Stimulated activated naive CD8-positive, alpha-beta T cell treated with anti-CD3 and anti-CD28 coated beads, Interleukin-15, Interleukin-2, amounts not matched to agents 100 ng/mL and 50 ng/mL, for 24 hours (primary cell): ENCODE measurements around the gene STX12.
"Not testable (repeated sequence)": the region's sequence is repeated elsewhere in the genome, so short reads cannot be mapped to it uniquely, and the experiment has no call there.

Experiments
- H3K27ac Mint-ChIP-seq: one replicate; pipeline ENCODE4 v1.8.0; 2021; ENCODE audit warnings: mild to moderate bottlenecking, mixed read lengths
- H3K27me3 Mint-ChIP-seq: one replicate; pipeline ENCODE4 v1.8.0; 2021; ENCODE audit warnings: mixed read lengths
- H3K36me3 Mint-ChIP-seq: one replicate; pipeline ENCODE4 v1.8.0; 2021; ENCODE audit warnings: low read depth, mixed read lengths
- H3K4me1 Mint-ChIP-seq: one replicate; pipeline ENCODE4 v1.8.0; 2021; ENCODE audit warnings: low read depth, mixed read lengths
- H3K4me3 Mint-ChIP-seq: one replicate; pipeline ENCODE4 v1.8.0; 2021; ENCODE audit warnings: mild to moderate bottlenecking, mixed read lengths
- H3K9me3 Mint-ChIP-seq: one replicate; pipeline ENCODE4 v1.8.0; 2021; ENCODE audit warnings: mixed read lengths

STX12 gene

DNA sequence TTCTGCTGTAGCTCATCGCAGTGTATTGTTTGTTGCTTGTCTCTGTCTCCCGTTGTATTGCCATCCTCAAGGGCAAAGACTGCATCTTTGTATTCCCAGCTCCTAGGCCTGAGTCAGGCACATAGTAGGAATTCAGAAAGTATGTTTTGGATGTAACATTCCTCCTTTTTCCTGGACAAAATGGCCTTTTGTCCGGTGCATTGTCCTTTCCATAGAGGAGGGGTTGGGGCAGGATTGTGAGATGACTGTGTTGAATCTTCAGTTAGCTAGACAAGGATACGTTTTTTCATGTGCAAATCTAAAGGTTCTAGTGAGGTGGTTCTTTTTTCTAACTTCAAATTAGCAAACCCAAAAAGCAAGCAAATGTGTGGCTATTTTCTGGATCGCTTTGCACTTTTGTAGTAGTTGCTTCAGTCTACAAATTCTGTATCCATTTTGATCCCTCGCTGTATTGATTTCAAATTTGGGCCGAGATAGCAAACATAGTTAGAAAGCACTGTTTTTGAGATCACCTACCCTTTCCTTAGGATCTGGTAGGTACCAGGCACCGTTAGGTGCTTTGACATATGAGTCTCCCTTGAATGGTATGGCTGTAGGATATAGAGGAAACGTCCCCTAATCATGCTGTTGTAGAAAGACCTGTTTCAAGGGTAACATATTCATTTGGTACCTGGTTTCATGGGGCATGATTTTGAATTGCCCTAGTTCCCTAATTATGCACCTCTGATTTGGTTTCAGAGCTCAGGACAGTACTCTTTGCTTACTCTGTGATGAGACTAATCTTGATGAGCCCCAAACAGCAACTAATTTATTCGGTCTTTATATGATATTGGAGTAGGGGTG is 58.8 kb downstream of the STX12 start:
- no peaks in the 10 kb centered on the region for H3K27me3 Mint-ChIP-seq
- peaks cover 44% of the 10 kb centered on the region for H3K36me3 Mint-ChIP-seq
- peak overlapping the region; percentile 95 for H3K4me3 Mint-ChIP-seq
- H3K9me3 Mint-ChIP-seq: no peaks in the 10 kb centered on the region
- peak overlapping the region; percentile 95 for H3K27ac Mint-ChIP-seq
- peaks cover 43% of the 10 kb centered on the region for H3K4me1 Mint-ChIP-seq

DNA sequence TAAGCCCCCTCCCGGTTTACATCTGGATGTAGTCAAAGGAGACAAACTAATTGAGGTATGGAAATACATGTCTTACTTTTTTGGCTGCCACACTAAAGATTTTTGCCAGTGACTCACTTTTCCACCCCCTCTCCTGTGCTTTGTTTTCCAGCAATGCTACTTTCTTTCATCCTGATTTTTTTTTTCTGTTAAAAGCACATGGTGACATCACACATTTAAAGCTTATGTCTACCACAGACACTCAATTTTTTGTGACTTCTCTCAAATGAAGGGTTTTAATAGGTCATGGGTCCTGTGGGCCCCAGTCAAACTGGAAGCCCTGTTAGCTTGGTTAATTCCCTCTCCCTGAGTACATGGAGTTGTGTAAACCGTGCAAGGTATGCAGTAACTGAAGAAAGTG is 59.7 kb downstream of the STX12 start:
- peak overlapping the region; percentile 28 for H3K27ac Mint-ChIP-seq
- H3K27me3 Mint-ChIP-seq: no peaks in the 10 kb centered on the region
- H3K4me3 Mint-ChIP-seq: peak overlapping the region; percentile 95
- peaks cover 43% of the 10 kb centered on the region for H3K4me1 Mint-ChIP-seq
- H3K9me3 Mint-ChIP-seq: no peaks in the 10 kb centered on the region
- peaks cover 47% of the 10 kb centered on the region for H3K36me3 Mint-ChIP-seq

DNA sequence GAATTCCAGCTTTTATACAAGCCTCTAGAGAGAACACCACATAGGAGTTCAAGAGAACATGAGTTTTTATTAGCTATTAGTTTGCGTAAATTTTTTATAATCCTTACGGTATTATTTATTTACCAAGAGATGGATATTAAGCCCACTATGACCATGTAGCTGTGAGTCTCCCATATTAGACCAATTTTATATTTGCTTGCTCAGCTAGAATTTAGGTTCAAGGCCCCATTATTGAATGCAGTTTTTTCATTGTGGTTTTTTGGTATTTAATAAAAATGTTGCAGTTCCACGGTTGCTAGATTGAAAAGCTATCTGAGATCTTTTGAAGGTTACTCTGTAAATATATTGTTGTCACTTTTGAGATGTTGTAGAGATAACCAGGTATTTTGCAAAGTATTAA is 60.5 kb downstream of the STX12 start:
- Mint-ChIP-seq H3K9me3 (no peaks in the 10 kb centered on the region), H3K4me1 (peaks cover 43% of the 10 kb centered on the region), H3K27ac (no peak overlapping the region), H3K27me3 (no peaks in the 10 kb centered on the region), H3K36me3 (peaks cover 47% of the 10 kb centered on the region), H3K4me3 (no peak overlapping the region)

DNA sequence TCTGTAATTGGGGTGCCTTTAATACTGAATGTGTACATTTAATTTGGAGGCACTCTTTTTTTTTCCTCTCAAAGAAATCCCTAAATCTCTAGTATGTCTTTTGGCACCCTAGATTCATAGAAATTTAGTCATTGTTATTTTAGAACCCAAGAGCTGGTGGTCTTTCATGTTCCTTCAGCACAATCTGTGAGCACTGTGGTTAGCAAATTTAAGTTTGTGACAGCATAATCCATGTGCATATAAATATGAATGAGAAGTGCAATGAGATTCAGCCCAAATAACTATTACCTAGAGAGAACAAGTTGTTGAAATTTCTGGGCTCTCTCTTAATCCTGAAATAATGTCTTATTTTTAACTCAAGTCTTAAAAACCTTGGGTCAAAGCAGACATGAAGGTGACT is 62.0 kb downstream of the STX12 start:
- H3K4me3 Mint-ChIP-seq: no peak overlapping the region
- H3K27me3 Mint-ChIP-seq: no peaks in the 10 kb centered on the region
- no peak overlapping the region for H3K27ac Mint-ChIP-seq
- peaks cover 42% of the 10 kb centered on the region for H3K4me1 Mint-ChIP-seq
- no peaks in the 10 kb centered on the region for H3K9me3 Mint-ChIP-seq
- peaks cover 59% of the 10 kb centered on the region for H3K36me3 Mint-ChIP-seq

DNA sequence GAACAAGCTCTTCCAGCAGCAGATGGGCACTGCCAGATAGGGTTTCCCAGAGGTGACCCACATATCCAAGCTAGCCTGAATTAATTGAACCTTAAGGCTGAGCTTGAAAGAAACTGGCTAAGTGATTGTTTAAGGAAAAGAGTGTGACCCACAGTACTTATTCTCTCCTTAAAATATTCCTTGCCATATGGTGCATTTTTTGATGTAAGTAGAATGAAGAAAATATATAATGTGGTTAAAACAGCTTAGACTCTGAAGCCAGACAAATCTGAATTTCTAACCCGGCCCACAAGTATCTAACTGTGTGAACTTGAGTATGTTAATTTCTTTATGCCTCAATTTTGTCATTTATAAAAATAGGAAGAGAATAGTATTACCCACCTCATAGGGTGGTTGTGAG is 62.5 kb downstream of the STX12 start:
- H3K36me3 Mint-ChIP-seq: peaks cover 64% of the 10 kb centered on the region
- H3K27ac Mint-ChIP-seq: no peak overlapping the region
- no peaks in the 10 kb centered on the region for H3K9me3 Mint-ChIP-seq
- no peak overlapping the region for H3K4me3 Mint-ChIP-seq
- H3K4me1 Mint-ChIP-seq: peaks cover 42% of the 10 kb centered on the region
- no peaks in the 10 kb centered on the region for H3K27me3 Mint-ChIP-seq

DNA sequence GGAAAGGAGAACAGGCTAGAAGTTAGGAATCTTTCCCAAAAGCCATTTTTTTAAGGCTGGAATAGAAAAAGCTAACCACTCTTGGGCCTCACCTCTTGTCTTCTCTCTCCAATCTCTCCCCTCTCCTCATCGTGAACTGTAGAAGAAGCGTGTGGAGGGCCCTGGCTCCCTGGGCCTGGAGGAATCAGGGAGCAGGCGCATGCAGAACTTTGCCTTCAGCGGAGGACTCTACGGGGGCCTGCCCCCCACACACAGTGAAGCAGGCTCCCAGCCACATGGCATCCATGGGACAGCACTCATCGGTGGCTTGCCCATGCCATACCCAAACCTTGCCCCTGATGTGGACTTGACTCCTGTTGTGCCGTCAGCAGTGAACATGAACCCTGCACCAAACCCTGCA is 76.9 kb downstream of the STX12 start:
- no peaks in the 10 kb centered on the region for H3K4me1 Mint-ChIP-seq
- peaks cover 62% of the 10 kb centered on the region for H3K36me3 Mint-ChIP-seq
- H3K27me3 Mint-ChIP-seq: no peaks in the 10 kb centered on the region
- H3K27ac Mint-ChIP-seq: no peak overlapping the region
- no peak overlapping the region for H3K4me3 Mint-ChIP-seq
- H3K9me3 Mint-ChIP-seq: no peaks in the 10 kb centered on the region

DNA sequence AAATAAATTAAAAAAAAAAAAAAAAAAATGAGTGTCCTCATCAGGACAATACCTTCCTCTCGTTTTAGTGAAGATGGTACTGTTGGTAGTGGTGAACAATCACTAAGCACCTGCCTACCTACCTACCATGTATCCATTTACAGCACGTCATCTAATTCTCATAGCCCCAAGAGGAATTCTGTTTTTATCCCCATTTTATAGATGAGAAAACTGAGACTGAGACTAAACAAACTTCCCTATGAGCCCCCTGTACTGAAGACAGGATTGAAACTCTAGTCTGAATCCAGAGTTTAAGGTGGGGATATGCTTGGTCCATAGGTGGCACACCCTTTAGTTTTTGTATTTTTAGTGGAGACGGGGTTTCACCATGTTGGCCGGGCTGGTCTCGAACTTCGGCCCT is 82.1 kb downstream of the STX12 start:
- Mint-ChIP-seq H3K27ac (no peak overlapping the region), H3K4me3 (no peak overlapping the region), H3K27me3 (no peaks in the 10 kb centered on the region), H3K36me3 (peaks cover 18% of the 10 kb centered on the region), H3K9me3 (no peaks in the 10 kb centered on the region), H3K4me1 (peaks cover 11% of the 10 kb centered on the region)

DNA sequence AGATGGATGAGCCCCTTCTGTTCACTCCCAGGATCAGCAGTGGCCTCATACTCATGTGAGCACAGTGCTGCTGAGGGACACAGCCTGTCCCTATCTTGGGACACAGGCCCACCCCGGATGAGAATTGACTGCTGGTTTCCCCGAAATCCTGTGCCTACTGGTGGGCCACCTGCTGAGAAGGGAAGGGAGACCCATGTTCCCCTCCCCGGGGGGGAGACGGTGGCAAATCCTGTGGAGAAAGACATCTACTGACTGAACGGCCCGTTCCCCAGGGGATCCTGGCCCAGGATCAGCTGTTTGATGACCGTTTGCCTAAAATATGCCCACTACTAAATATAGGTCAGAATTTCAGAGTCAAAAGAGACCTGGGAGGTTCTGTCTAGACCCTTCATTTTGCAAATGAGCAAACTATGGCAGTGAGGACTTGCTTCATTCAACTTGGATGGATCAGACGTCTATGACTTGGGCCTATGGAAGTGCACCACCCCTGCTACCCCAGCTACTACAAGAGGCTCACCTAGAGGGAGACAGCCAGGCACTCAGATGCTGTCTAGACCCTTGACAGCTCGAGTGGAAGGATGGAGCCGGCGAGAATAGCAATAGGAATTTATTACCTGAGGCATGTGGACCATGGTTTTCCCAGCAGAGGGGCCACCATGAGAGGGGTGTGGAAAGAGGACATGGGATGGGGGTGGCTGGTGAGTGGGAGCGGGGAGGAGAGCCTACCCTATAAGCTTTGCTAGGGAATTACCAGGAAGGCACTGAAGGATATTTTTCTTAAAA is 83.7 kb downstream of the STX12 start:
- no peaks in the 10 kb centered on the region for H3K9me3 Mint-ChIP-seq
- peaks cover 1% of the 10 kb centered on the region for H3K36me3 Mint-ChIP-seq
- H3K4me3 Mint-ChIP-seq: no peak overlapping the region
- no peaks in the 10 kb centered on the region for H3K27me3 Mint-ChIP-seq
- peaks cover 11% of the 10 kb centered on the region for H3K4me1 Mint-ChIP-seq
- H3K27ac Mint-ChIP-seq: no peak overlapping the region

DNA sequence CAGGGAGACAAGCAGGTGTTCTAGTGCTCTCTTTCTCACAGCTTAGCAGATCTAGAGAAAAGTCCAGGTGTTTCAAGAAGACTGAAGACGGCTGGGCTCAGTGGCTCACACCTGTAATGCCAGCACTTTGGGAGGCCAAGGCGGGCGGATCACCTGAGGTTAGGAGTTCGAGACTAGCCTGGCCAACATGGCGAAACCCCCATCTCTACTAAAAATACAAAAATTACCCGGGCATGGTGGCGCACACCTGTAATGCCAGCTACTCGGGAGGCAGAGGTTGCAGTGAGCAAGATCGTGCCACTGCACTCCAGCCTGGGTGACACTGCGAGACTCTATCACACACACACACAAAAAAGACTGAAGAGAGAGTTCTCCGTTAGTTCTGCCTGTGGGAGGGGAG is 84.5 kb downstream of the STX12 start:
- not testable (repeated sequence) for H3K9me3 Mint-ChIP-seq, H3K4me3 Mint-ChIP-seq, H3K27ac Mint-ChIP-seq, H3K36me3 Mint-ChIP-seq, H3K27me3 Mint-ChIP-seq
- H3K4me1 Mint-ChIP-seq: peaks cover 15% of the 10 kb centered on the region

DNA sequence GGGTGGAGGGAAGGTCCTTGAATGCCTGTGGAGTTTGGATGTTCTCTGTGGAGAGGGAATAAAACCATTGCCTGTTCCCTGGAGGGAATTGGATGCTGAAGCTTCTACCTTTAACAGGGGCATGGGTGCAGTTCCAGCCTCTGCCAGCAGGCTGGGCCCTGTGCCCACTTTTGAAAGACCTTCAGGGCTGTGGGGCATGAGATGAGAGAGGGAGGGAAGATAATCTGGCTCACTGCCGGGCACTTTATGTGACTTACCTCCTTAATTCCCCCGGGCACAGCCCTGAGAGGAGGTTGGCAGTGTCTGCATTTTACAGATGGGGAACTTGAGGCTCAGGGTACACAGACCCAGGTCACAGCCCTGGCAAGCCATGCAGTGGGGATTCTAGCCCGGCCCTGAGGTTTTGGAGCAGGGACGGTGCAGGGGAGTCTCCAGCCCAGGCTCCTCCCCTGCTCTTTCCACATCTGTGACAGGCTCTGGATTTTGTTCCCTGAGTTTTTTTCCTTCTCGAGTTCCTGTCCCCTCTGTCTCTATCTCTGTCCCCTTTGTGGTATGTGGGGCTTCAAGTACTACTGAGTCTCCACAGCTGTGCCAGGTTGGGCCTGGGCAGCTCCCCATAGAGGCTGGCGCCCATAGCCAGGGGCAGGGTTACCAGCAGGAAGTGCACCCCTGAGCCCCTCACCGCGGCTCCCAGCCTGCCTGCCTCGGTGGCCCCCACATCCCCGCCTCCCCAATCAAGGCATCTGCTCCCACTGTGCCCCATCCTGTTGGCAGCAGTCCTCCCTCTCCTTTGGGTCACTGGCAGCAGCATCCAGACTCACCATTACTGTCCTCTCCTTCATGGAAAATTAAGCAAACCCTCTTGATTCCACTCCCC is 85.3 kb downstream of the STX12 start:
- H3K36me3 Mint-ChIP-seq: no peaks in the 10 kb centered on the region
- peaks cover 22% of the 10 kb centered on the region for H3K4me1 Mint-ChIP-seq
- H3K4me3 Mint-ChIP-seq: no peak overlapping the region
- no peak overlapping the region for H3K27ac Mint-ChIP-seq
- H3K27me3 Mint-ChIP-seq: no peaks in the 10 kb centered on the region
- H3K9me3 Mint-ChIP-seq: no peaks in the 10 kb centered on the region

DNA sequence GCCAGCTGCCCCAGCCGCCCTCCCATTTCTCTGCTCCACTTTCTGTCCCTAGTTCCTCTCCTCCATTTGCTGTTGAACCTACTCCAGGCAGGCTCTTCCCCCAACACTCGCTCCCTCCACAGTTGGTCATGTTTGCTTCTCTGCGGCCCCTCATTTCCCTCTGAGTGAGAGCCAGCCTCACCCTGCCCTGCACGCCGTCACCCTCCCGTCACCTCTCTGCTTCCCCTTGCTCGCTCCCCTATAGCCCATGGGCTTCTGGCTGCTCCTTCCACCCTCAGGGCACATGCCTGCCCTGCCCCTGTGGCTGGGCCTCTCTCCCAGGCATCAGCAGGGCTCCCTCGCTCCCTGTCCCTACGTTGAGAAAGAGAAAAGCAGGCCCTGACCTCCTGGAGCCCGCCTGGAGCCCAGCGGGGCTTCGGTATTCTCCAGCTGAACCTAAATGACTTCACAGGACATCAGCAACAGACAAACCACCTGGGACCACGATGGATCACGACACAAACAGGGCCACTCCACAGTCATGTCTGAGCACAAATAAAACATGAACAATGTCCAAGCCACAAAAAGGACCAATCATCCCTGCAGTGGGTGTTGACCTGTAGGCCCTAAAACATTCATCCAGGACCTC is 86.0 kb downstream of the STX12 start:
- no peaks in the 10 kb centered on the region for H3K9me3 Mint-ChIP-seq
- H3K27ac Mint-ChIP-seq: no peak overlapping the region
- H3K27me3 Mint-ChIP-seq: no peaks in the 10 kb centered on the region
- no peaks in the 10 kb centered on the region for H3K36me3 Mint-ChIP-seq
- peaks cover 30% of the 10 kb centered on the region for H3K4me1 Mint-ChIP-seq
- no peak overlapping the region for H3K4me3 Mint-ChIP-seq

DNA sequence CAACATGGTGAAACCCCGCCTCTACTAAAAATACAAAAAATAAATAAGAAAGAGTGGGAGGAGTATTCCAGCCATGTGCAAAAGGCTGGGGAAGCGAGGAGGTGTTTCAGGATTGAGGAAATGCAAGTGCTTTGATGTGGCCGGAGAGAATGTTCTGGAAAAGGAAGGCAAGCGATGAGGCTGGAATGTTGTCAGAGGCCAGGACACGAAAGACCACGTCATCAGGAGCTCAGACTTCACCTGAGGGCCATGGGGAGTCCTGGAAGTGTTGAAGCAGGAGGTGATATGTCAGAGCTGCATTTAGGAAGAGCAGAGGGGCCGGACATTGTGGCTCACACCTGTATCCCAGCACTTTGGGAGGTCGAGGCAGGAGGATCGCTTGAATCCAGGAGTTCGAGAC is 88.4 kb downstream of the STX12 start:
- no peaks in the 10 kb centered on the region for H3K9me3 Mint-ChIP-seq
- H3K36me3 Mint-ChIP-seq: no peaks in the 10 kb centered on the region
- H3K4me1 Mint-ChIP-seq: peaks cover 42% of the 10 kb centered on the region
- H3K27ac Mint-ChIP-seq: peak overlapping the region; percentile 61
- H3K4me3 Mint-ChIP-seq: no peak overlapping the region
- no peaks in the 10 kb centered on the region for H3K27me3 Mint-ChIP-seq

DNA sequence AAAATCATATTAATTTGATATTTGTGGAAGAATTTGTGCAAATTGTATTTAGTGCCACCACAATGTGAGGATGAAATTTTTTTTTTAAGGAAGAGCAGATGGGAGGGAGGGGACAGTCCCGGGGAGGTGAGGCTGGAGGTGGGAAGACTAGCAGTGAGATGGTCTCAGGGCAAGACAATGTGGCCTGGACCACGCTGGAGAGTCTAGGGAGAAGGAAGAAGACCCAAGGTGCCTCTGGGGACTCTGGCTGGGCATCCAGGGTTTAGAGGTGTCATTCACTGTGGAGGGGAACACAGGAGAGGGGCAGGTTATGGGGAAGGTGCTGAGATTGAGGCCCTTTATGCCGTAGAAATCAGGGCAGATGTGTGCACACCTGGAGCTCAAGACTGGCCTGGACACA is 89.0 kb downstream of the STX12 start:
- Mint-ChIP-seq H3K27ac (no peak overlapping the region), H3K36me3 (no peaks in the 10 kb centered on the region), H3K9me3 (no peaks in the 10 kb centered on the region), H3K4me1 (peaks cover 43% of the 10 kb centered on the region), H3K27me3 (no peaks in the 10 kb centered on the region), H3K4me3 (no peak overlapping the region)

DNA sequence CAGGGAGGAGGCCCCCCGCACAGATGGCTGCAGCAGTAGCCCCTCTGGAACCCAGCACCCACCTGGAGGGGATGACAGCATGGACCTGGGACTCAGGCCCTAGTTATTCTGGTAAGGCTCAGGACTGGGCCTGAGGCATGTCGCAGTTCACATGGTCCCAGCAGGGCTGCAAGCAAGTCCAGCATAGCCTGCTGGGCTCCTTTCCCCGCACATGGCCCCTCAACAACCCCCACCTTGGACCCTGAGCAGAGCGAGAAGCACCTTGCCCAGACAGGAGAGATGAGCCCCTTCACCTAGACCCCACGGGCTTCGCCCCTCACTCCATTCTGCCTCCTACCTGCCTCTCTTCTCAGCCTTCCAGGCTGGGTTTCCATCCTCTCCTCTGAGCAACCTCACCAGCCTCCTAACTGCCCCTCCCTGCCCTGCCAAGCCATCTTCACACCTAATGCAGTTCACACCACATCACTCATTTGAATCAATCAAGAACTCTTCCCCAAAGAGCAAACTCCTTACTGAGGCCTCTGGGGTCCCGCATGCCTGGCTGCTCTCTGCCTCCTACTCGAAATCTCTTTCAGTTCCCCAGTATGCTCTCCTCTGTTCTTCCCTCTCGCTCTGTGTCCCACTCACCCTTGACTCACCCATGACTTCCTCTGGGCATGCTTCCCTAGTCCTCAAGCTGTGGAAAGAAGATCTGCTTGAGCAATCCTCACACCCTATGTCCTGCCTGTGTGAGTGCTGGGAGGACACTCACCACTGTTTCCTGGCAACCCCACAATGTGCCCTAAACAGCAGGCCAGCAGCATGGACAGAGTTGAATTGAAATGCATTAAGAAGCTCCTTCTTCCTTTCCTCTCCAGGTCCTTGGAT is 89.9 kb downstream of the STX12 start:
- no peaks in the 10 kb centered on the region for H3K27me3 Mint-ChIP-seq
- no peaks in the 10 kb centered on the region for H3K36me3 Mint-ChIP-seq
- no peaks in the 10 kb centered on the region for H3K9me3 Mint-ChIP-seq
- H3K4me1 Mint-ChIP-seq: peaks cover 46% of the 10 kb centered on the region
- no peak overlapping the region for H3K4me3 Mint-ChIP-seq
- peak overlapping the region; percentile 73 for H3K27ac Mint-ChIP-seq
